HepG2 (cell line): Measurements from ENCODE around the gene PXT1. TPM values are rescaled to one million over a fixed set of nuclear protein-coding genes. Genes with fewer than 3 reads are reported as not detected.

Experiments used
- ATAC-seq: fragments of 200-7000 bp; cut with Tn5 transposase; 3 replicates; pipeline ENCODE4 v1.9.1; 2020; ENCODE audit warnings: mild to moderate bottlenecking, moderate library complexity
- BruUV-seq: library from RNA; stranded (reverse); fragments of 400-500 nt; replicated peaks from 2 replicates; lab custom pipeline; 2021; lab: Mats Ljungman, UMichigan
- CTCF ChIA-PET: fragments of 300-600 bp; formaldehyde crosslinking; extraction: SDS; loops from one replicate; lab custom pipeline; 2021; ENCODE audit warnings: low total read pairs, inconsistent platforms, low intra/inter-chr PET ratio; lab: Yijun Ruan, JAX
- POLR2A ChIA-PET: fragments of 350-600 bp; sonication (Branson Sonifier 250); formaldehyde crosslinking; loops from one replicate; lab custom pipeline; 2020; ENCODE audit warnings: antibody characterized with exemption, inconsistent platforms; lab: Yijun Ruan, JAX
- DNase-seq: peaks from one replicate; pipeline ENCODE4 v3.0.0-alpha.2; 2015; ENCODE audit warnings: low spot score
- FAIRE-seq: peaks from 3 replicates; lab custom pipeline; 2011; peaks lifted over from hg19 to GRCh38; lab: Jason Lieb, UNC
- H2AFZ ChIP-seq: one replicate; pipeline ENCODE4 v1.6.1; 2011; ENCODE audit warnings: low read length, inconsistent platforms
- H3K27ac ChIP-seq: fragments of 300-600 bp; 3 replicates; pipeline ENCODE4 v1.8.0; 2011; ENCODE audit warnings: mixed run types, mild to moderate bottlenecking, mixed read lengths, low read length, inconsistent platforms; ENCODE audit not compliant: insufficient read depth; ENCODE audit errors: extremely low read length
- H3K27me3 ChIP-seq, 2 experiments: fragments of 200-600 bp in 1 of 2; 2 replicates in 1 of 2; 3 replicates in 1 of 2; pipeline versions ENCODE4 v1.6.0 to v1.8.0; 2011; ENCODE audit warnings: low read length in 2 of 2, mild to moderate bottlenecking in 2 of 2, moderate library complexity in 2 of 2, inconsistent platforms in 1 of 2; ENCODE audit not compliant: insufficient read depth in 2 of 2, control insufficient read depth in 1 of 2
- H3K36me3 ChIP-seq, 2 experiments: fragments of 200-600 bp in 1 of 2; replicated peaks in 1 of 2; 2 replicates in 1 of 2; 3 replicates in 1 of 2; pipeline versions ENCODE4 v1.5.1 to v1.8.0; 2011; ENCODE audit warnings: low read length in 2 of 2, inconsistent platforms in 1 of 2; ENCODE audit not compliant: insufficient read depth in 2 of 2, control insufficient read depth in 1 of 2
- H3K4me1 ChIP-seq: 2 replicates; pipeline ENCODE4 v1.5.1; 2012; ENCODE audit warnings: low read length, inconsistent platforms; ENCODE audit not compliant: insufficient read depth
- H3K4me2 ChIP-seq: 2 replicates; pipeline ENCODE4 v1.6.0; 2011; ENCODE audit warnings: low read depth, low read length, inconsistent platforms
- H3K4me3 ChIP-seq, 3 experiments: fragments of 200-600 bp in 1 of 3; sonication (generic), shearing (Covaris generic) in 1 of 3; replicated peaks in 1 of 3; 2 replicates each; pipeline ENCODE4 v1.5.1; 2011 to 2016; ENCODE audit warnings: low read length in 3 of 3, inconsistent platforms in 2 of 3, low read depth in 2 of 3, mild to moderate bottlenecking in 2 of 3, control low read depth in 1 of 3, mixed read lengths in 1 of 3; ENCODE audit not compliant: insufficient read depth in 1 of 3
- H3K79me2 ChIP-seq: one replicate; pipeline ENCODE4 v1.6.1; 2011; ENCODE audit warnings: low read length, inconsistent platforms; ENCODE audit not compliant: insufficient read depth
- H3K9ac ChIP-seq: 2 replicates; pipeline ENCODE4 v1.6.0; 2011; ENCODE audit warnings: mild to moderate bottlenecking, low read depth, low read length, inconsistent platforms; ENCODE audit not compliant: insufficient read depth
- H3K9me3 ChIP-seq: 2 replicates; pipeline ENCODE4 v1.5.1; 2012; ENCODE audit warnings: mild to moderate bottlenecking, low read length
- H4K20me1 ChIP-seq: 2 replicates; pipeline ENCODE4 v1.6.0; 2011; ENCODE audit warnings: inconsistent platforms, mild to moderate bottlenecking, low read length, moderate library complexity; ENCODE audit not compliant: insufficient read depth
- GATA4 ChIP-seq: sonication (generic); IDR thresholded peaks from 2 replicates; pipeline ENCODE4 v1.6.1; 2016; ENCODE audit warnings: antibody characterized with exemption, low read depth, borderline replicate concordance
- XBP1 ChIP-seq: sonication (generic); formaldehyde crosslinking; IDR thresholded peaks from 2 replicates; pipeline ENCODE4 v1.5.0; 2020; ENCODE audit warnings: missing genetic modification reagents
- ZBTB26 ChIP-seq: IDR thresholded peaks from 2 replicates; pipeline ENCODE4 v1.6.1; 2016; ENCODE audit warnings: missing compliant biosample characterization, missing genetic modification reagents, borderline replicate concordance
- ZNF235 ChIP-seq: sonication (generic); formaldehyde crosslinking; IDR thresholded peaks from 2 replicates; pipeline ENCODE4 v1.8.1; 2023; ENCODE audit warnings: mild to moderate bottlenecking, missing genetic modification reagents, borderline replicate concordance
- ZNF3 ChIP-seq: IDR thresholded peaks from 2 replicates; pipeline ENCODE4 v1.7.0; 2017; ENCODE audit warnings: inconsistent platforms
- ZNF468 ChIP-seq: sonication (generic); formaldehyde crosslinking; IDR thresholded peaks from 2 replicates; pipeline ENCODE4 v1.8.0; 2022; ENCODE audit warnings: mild to moderate bottlenecking, moderate library complexity, missing genetic modification reagents
- ZNF780A ChIP-seq: sonication (generic); formaldehyde crosslinking; IDR thresholded peaks from 2 replicates; pipeline ENCODE4 v1.8.0; 2022; ENCODE audit warnings: mild to moderate bottlenecking, missing genetic modification reagents, moderate library complexity
- WGBS: methylation state at CpG from one replicate; pipeline ENCODE4 v1.1.6; 2017; ENCODE audit warnings: low lambda C conversion rate; 5-methylcytosine and 5-hydroxymethylcytosine counted together
- in situ Hi-C: cut with HindIII; loops from 2 replicates; pipeline ENCODE4 v1.10.0; 2017; ENCODE audit warnings: low pct_unique_long_range_greater_than_20kb; ENCODE audit not compliant: extremely low pct_ligation_motif_present
- intact Hi-C: fragments of 100-400 bp; cut with micrococcal nuclease; formaldehyde crosslinking; loops from one replicate; pipeline ENCODE4 v1.10.0; 2022; ENCODE audit not compliant: unreplicated experiment
- polyA plus RNA-seq, 8 experiments: library from polyadenylated mRNA; depleted of rRNA in 3 of 8; stranded (reverse) in 7 of 8; unstranded in 1 of 8; fragments of >200 nt; fragmentation: Illumina TruSeq in 4 of 8; extraction: Trizol in 4 of 8; gene quantifications; 2 replicates each; pipeline versions ENCODE4 v1.2.1 to v1.2.3, GENCODE V29; 2011 to 2016; ENCODE audit warnings: low read depth in 4 of 8, missing spikeins in 1 of 8, mixed read lengths in 1 of 8; ENCODE audit not compliant: insufficient read depth in 1 of 8
- total RNA-seq, 5 experiments: library from RNA; depleted of rRNA; stranded (reverse); fragments of >200 nt; fragmentation: Illumina TruSeq; extraction: Trizol; gene quantifications; 2 replicates each; pipeline ENCODE4 v1.2.3, GENCODE V29; 2016; ENCODE audit warnings: low read depth in 1 of 5
- TF ChIP-seq, protein P1 (sequence below): sonication (generic); formaldehyde crosslinking; IDR thresholded peaks from 2 replicates; pipeline ENCODE4 v1.5.1; 2020; ENCODE audit warnings: mild to moderate bottlenecking, missing genetic modification reagents, moderate library complexity

PXT1 gene
- total and polyA plus RNA-seq, 2 of the 13 experiments (the other 11 are each of a cell fraction or from before 2014, with no cell fraction given): 0.04 TPM; not detected in 1

DNA sequence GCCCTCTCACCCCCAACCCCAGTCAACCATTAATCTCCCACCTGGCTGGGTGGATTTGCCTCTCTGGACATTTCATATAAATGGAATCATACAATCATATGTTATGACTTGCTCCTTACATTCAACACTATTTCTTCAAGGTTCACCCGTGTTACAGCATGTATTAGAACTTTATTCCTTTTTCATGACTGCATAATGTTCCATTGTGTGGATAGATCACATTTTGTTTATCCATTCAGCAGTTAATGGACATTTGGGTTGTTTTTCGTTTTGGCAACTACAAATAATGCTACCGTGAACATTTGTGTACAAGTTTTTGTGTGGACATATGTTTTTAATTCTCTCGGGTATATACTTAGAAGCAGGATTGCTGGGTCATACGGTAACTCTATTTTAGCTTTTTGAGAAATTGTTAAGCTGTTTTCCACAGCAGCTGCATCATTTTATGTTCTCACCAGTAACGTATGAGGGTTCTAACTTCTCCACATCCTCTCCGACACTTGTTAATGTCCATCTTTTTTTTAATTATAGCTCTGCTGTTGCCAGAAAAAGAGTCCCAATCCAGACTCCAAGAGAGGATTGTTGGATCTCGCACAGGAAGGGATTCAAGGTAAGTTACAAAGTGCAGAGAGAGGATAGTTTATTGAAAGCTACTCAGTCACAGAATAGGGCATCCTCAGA, 90.0 kb downstream of the PXT1 start (continued):
- TF ChIP-seq, protein P1, sequence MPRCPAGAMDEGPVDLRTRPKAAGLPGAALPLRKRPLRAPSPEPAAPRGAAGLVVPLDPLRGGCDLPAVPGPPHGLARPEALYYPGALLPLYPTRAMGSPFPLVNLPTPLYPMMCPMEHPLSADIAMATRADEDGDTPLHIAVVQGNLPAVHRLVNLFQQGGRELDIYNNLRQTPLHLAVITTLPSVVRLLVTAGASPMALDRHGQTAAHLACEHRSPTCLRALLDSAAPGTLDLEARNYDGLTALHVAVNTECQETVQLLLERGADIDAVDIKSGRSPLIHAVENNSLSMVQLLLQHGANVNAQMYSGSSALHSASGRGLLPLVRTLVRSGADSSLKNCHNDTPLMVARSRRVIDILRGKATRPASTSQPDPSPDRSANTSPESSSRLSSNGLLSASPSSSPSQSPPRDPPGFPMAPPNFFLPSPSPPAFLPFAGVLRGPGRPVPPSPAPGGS (CRISPR knock-in tag): no peak

DNA sequence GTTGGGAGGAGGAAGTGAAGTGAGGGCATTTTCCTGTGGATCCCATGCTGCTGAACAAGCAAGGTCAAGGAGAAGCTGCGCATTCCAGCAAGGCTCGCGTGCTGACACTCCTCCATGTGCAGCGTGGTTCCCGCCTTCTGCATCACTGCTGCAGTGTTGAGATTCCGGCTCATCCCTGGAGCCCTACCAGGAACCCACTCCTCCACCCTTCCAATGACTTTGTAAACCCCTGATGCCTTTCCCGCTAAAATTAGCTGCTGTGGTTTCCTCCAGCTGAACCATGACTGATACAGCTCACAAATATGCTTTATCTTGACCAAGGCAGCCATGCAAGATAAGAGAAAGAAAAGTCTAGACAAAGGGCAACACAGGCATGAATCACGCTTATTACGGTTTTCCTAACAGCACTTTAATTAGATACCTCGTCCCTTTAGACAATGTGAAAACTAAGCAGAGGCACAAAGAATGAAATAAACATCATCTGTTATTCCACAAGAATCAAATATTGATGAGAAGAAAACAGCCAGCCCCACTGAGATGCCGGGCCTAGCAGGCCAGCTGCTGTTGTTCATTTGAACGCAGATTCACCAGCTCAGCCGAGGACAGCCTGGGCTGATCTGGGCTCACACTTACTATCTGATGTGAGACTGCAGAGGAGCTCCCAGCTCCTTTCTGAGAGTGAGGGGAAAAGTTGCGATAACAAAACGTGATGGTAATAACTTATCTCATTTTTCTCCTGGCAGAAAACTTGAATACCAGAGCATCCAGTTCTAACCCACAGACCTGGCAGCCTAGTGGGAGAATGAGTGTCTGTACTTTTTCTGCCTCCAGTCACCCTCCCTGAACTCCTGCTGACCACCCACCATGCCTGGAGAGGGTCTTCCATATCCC, 91.7 kb downstream of the PXT1 start:
- in situ Hi-C loops: no loop called here
- WGBS: 51% methylated on average over 15 of the region's 15 CpGs
- Histone ChIP-seq H3K79me2 (no peaks in the 10 kb centered on the region), H4K20me1 (no peaks in the 10 kb centered on the region), H2AFZ (no peak overlapping the region), H3K9ac (no peak overlapping the region), H3K36me3 (no peaks in the 10 kb centered on the region), H3K27me3 (peaks cover 0 to 9% of the 10 kb centered on the region in 2 experiments; a peak in 3 of 5 replicates), H3K27ac (no peak overlapping the region), H3K4me1 (0 out of 2 replicates have a peak, but pooled peaks cover 5% of the 10 kb centered on the region), H3K4me2 (no peak overlapping the region), H3K4me3 (no peak overlapping the region), H3K9me3 (no peaks in the 10 kb centered on the region)
- intact Hi-C loops: no loop called here
- ChIA-PET CTCF (no interaction called here), POLR2A (no interaction called here)
- no TSS peak for BruUV-seq
- TF ChIP-seq ZNF3 (CRISPR knock-in tag) (no peak), ZNF780A (CRISPR knock-in tag) (no peak), XBP1 (CRISPR knock-in tag) (no peak), ZNF235 (CRISPR knock-in tag) (no peak), GATA4 (no peak), ZBTB26 (no peak), ZNF468 (no peak)
- ATAC-seq: no peak
- no peak for DNase-seq
- FAIRE-seq: no peak
